Measurements from ENCODE around the gene GRIN2A. TPM values are rescaled to one million over a fixed set of nuclear protein-coding genes. Genes with fewer than 3 reads are reported as not detected.

The GRIN2A gene
- polyA plus RNA-seq, 1 donor (not counting 4 experiments of a cell fraction or from before 2014, with no cell fraction given), result 0.01 TPM

DNA sequence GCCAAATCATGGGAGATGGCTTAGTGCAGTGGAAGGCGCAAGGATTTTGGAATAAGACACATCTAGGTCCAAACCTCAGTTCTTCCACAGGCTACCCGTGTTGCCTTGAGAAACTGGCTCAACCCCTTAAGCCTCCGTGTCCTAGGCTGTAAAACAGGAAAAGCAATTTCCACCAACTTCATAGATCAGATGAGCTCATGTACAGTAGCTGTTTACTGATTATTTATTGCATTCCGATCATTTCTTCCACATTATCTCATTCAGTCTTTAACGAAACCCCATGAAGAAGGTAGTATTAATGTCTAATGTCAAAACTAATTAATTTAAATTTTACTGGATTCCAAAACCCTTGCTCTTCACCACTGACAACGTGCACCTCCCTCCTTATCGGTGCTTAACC is 231.6 kb downstream of the GRIN2A start:
- FAIRE-seq, result no peak
- no peak for DNase-seq (ENCODE audit: low read depth, low spot score)
- H3K36me3 ChIP-seq (ENCODE audit: control insufficient read depth in 2 of 2, extremely low read depth in 1 of 2, insufficient read depth in 2 of 2, low read length in 2 of 2), result no peaks in the 10 kb centered on the region
- peaks cover 2% of the 10 kb centered on the region for H3K9me3 ChIP-seq (ENCODE audit: control insufficient read depth, low read depth, low read length)
- no peak overlapping the region for H3K4me3 ChIP-seq (ENCODE audit: control insufficient read depth in 2 of 3, extremely low read depth in 1 of 3, insufficient read depth in 2 of 3, low read depth in 1 of 3, low read length in 3 of 3)
- H3K27me3 ChIP-seq (ENCODE audit: control insufficient read depth, extremely low read depth, insufficient read depth, low read length), result no peaks in the 10 kb centered on the region
- no peak overlapping the region for H3K4me2 ChIP-seq (ENCODE audit: control insufficient read depth, extremely low read depth, insufficient read depth, low read depth, low read length)
- H3K27ac ChIP-seq (ENCODE audit: control insufficient read depth, insufficient read depth, low read length), result no peak overlapping the region
- H3K9me1 ChIP-seq (ENCODE audit: control insufficient read depth, extremely low read depth, insufficient read depth, low read length), result no peaks in the 10 kb centered on the region
- TF ChIP-seq EZH2 (IDR thresholded peaks at IDR 0.05; ENCODE audit: low read length), result no peak
- TF ChIP-seq, protein P1, sequence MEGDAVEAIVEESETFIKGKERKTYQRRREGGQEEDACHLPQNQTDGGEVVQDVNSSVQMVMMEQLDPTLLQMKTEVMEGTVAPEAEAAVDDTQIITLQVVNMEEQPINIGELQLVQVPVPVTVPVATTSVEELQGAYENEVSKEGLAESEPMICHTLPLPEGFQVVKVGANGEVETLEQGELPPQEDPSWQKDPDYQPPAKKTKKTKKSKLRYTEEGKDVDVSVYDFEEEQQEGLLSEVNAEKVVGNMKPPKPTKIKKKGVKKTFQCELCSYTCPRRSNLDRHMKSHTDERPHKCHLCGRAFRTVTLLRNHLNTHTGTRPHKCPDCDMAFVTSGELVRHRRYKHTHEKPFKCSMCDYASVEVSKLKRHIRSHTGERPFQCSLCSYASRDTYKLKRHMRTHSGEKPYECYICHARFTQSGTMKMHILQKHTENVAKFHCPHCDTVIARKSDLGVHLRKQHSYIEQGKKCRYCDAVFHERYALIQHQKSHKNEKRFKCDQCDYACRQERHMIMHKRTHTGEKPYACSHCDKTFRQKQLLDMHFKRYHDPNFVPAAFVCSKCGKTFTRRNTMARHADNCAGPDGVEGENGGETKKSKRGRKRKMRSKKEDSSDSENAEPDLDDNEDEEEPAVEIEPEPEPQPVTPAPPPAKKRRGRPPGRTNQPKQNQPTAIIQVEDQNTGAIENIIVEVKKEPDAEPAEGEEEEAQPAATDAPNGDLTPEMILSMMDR (optimal IDR thresholded peaks at IDR 0.05 in 1 of 3, IDR thresholded peaks at IDR 0.05 in 1 of 3, conservative IDR thresholded peaks at IDR 0.05 in 1 of 3; ENCODE audit: extremely low read depth in 1 of 3, insufficient read depth in 2 of 3, low read length in 3 of 3), result no peak
- no peaks in the 10 kb centered on the region for H4K20me1 ChIP-seq (ENCODE audit: control insufficient read depth, extremely low read depth, insufficient read depth, low read length)
- no peak overlapping the region for H3K9ac ChIP-seq (ENCODE audit: control insufficient read depth, extremely low read depth, insufficient read depth, low read length)
- H2AFZ ChIP-seq (ENCODE audit: control insufficient read depth, low read length), result no peak overlapping the region
- dilution Hi-C loops (cut with MboI; ENCODE audit: extremely low pct_ligation_motif_present, low sequenced_read_pairs), result no loop called here
- no peaks in the 10 kb centered on the region for H3K4me1 ChIP-seq (ENCODE audit: control insufficient read depth, extremely low read depth, insufficient read depth, low read length)
- no peaks in the 10 kb centered on the region for H3K79me2 ChIP-seq (ENCODE audit: control insufficient read depth, insufficient read depth, low read length)

DNA sequence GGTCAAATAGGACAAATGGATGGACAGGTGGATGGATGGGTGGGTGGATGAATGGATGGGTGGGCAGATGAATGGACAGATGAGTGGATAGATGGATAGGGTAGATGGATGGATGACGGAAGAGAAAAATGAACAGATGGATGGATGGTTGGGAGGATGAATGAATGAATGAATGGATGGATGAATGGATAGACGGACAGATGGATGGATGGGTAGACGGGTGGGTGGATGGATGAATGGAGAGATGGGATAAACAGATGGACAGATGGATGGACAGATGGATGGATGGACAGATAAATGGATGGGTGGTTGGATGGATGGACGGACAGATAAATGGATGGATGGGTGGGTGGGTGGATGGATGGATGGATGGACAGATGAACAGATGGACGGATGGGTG is 232.8 kb downstream of the GRIN2A start:
- no peak for DNase-seq (ENCODE audit: low read depth, low spot score)
- H3K27ac ChIP-seq (ENCODE audit: control insufficient read depth, insufficient read depth, low read length), result no peak overlapping the region
- H3K36me3 ChIP-seq (ENCODE audit: control insufficient read depth in 2 of 2, extremely low read depth in 1 of 2, insufficient read depth in 2 of 2, low read length in 2 of 2), result no peaks in the 10 kb centered on the region
- H3K27me3 ChIP-seq (ENCODE audit: control insufficient read depth, extremely low read depth, insufficient read depth, low read length), result no peaks in the 10 kb centered on the region
- no peaks in the 10 kb centered on the region for H3K79me2 ChIP-seq (ENCODE audit: control insufficient read depth, insufficient read depth, low read length)
- no peaks in the 10 kb centered on the region for H3K4me1 ChIP-seq (ENCODE audit: control insufficient read depth, extremely low read depth, insufficient read depth, low read length)
- H3K9me3 ChIP-seq (ENCODE audit: control insufficient read depth, low read depth, low read length), result peaks cover 2% of the 10 kb centered on the region
- no peak for TF ChIP-seq EZH2 (IDR thresholded peaks at IDR 0.05; ENCODE audit: low read length)
- TF ChIP-seq, protein P1 (optimal IDR thresholded peaks at IDR 0.05 in 1 of 3, IDR thresholded peaks at IDR 0.05 in 1 of 3, conservative IDR thresholded peaks at IDR 0.05 in 1 of 3; ENCODE audit: extremely low read depth in 1 of 3, insufficient read depth in 2 of 3, low read length in 3 of 3), result no peak
- H4K20me1 ChIP-seq (ENCODE audit: control insufficient read depth, extremely low read depth, insufficient read depth, low read length), result no peaks in the 10 kb centered on the region
- no peak overlapping the region for H3K4me2 ChIP-seq (ENCODE audit: control insufficient read depth, extremely low read depth, insufficient read depth, low read depth, low read length)
- dilution Hi-C loops (cut with MboI; ENCODE audit: extremely low pct_ligation_motif_present, low sequenced_read_pairs), result no loop called here
- no peak overlapping the region for H3K9ac ChIP-seq (ENCODE audit: control insufficient read depth, extremely low read depth, insufficient read depth, low read length)
- H3K4me3 ChIP-seq (ENCODE audit: control insufficient read depth in 2 of 3, extremely low read depth in 1 of 3, insufficient read depth in 2 of 3, low read depth in 1 of 3, low read length in 3 of 3), result no peak overlapping the region
- no peak for FAIRE-seq
- H3K9me1 ChIP-seq (ENCODE audit: control insufficient read depth, extremely low read depth, insufficient read depth, low read length), result no peaks in the 10 kb centered on the region
- H2AFZ ChIP-seq (ENCODE audit: control insufficient read depth, low read length), result no peak overlapping the region

Data from keratinocyte (primary cell).